GM12801 (cell line): ENCODE measurements around the gene ZNF366.

Experiments
- CTCF ChIP-seq: IDR thresholded peaks from one replicate; pipeline ENCODE4 v1.5.1; 2011; ENCODE audit warnings: control low read depth; ENCODE audit not compliant: insufficient read length; ENCODE audit errors: extremely low read depth

Gene ZNF366

GRCh38 chr5:72465066-72465465, 42.1 kb downstream of the ZNF366 start:
- no peak for TF ChIP-seq CTCF

- no peak for TF ChIP-seq CTCF
Measured at GRCh38 chr5:72464071-72464470, 43.1 kb downstream of the ZNF366 start.

- TF ChIP-seq CTCF: no peak
Measured at GRCh38 chr5:72463449-72464052, 43.7 kb downstream of the ZNF366 start.

- no peak for TF ChIP-seq CTCF
Measured at GRCh38 chr5:72460413-72460812, 46.8 kb downstream of the ZNF366 start.

- no peak for TF ChIP-seq CTCF
Measured at GRCh38 chr5:72459913-72460312, 47.3 kb downstream of the ZNF366 start.

GRCh38 chr5:72459089-72459661, 48.0 kb downstream of the ZNF366 start:
- no peak for TF ChIP-seq CTCF

- no peak for TF ChIP-seq CTCF
Measured at GRCh38 chr5:72458407-72458806, 48.8 kb downstream of the ZNF366 start.
